GM18907 (cell line): ENCODE results near the gene DEF6.
"Not testable (repeated sequence)": the region's sequence is repeated elsewhere in the genome, so short reads cannot be mapped to it uniquely, and the experiment has no call there.

Experiments used
- ATAC-seq: cut with Tn5 transposase; IDR thresholded peaks from one replicate; pipeline ENCODE4 v1.9.1; 2021; ENCODE audit warnings: mild to moderate bottlenecking, moderate library complexity; ENCODE audit not compliant: unreplicated experiment

Gene DEF6

DNA sequence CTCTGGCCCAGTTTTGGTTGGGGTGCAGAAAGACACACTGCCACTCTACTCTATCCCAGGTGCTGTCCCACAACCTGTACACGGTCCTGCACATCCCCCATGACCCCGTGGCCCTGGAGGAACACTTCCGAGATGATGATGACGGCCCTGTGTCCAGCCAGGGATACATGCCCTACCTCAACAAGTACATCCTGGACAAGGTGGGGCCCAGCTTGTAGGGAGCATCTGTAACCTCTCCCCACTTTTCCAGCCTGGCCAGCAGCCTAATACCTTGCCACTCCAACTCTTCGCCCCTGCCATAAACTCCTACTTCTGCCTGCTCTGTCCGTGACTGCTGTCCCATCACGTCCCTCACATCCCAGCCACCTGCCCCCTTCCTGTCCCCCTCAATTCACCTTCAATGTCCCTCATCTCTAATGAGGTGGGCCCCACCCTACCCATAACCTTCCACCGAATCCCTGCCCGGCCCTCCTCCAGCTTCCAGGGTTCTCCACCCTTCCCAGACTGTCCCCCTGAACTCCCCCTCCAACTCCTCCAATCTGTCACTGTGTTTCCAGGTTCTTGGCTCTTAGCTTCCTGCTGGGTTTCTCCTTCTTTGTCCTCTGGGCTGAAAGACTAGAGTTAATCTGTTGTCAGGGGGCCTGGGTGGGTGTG lies 12.1 kb downstream of the DEF6 start:
- ATAC-seq, result no peak

DNA sequence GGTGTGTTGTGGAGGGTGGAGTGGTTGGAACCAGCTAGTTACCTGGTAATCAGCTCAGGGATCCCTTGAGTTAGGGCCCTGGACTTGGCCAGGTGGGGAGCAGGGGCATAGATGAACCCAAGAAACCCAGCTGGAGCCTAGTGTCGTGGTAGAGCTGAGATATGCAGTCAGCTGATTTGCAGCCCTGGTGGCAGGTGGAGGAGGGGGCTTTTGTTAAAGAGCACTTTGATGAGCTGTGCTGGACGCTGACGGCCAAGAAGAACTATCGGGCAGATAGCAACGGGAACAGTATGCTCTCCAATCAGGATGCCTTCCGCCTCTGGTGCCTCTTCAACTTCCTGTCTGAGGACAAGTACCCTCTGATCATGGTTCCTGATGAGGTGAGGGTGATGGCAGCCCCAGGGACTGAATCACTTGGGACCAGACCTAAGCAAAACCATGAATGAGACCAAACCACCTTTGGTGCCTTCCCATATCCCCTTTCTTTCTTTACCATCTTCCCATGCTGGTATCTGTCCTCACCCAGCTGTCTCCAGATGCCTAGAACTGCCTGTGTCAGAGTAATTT lies 12.7 kb downstream of the DEF6 start:
- ATAC-seq, result no peak

DNA sequence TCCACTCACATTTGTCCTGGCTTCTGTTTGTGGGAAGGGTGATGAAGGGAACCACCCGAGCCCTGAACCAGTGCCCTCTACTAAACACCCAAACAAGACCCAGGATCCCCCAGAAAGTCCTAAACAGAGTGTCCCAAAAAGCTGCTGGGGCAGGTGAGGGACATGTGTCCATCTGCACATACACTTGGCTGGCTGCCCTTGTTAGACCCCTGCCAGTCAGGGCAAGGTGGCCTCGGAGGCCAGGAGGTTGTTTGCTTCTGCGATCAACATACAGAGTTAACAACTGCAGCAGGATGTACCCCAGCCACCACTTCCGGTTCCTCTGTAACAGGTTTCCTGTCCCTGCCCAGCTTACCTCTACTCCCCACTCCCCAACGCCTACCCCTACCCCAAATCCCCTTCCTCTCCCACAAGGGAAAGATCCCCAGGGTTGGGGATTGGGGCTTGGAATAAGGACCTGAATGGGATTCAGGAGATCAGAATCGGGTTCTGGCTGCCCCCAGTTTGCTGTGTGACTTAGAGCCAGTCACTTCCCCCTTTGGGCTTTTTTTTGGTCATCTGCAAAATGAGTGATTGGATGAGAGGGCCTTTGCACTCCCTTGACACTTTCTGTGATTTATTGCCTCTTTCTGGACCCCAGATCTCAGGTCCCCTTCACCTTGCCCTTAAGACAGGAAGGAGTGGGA lies 13.9 kb downstream of the DEF6 start:
- no peak for ATAC-seq

DNA sequence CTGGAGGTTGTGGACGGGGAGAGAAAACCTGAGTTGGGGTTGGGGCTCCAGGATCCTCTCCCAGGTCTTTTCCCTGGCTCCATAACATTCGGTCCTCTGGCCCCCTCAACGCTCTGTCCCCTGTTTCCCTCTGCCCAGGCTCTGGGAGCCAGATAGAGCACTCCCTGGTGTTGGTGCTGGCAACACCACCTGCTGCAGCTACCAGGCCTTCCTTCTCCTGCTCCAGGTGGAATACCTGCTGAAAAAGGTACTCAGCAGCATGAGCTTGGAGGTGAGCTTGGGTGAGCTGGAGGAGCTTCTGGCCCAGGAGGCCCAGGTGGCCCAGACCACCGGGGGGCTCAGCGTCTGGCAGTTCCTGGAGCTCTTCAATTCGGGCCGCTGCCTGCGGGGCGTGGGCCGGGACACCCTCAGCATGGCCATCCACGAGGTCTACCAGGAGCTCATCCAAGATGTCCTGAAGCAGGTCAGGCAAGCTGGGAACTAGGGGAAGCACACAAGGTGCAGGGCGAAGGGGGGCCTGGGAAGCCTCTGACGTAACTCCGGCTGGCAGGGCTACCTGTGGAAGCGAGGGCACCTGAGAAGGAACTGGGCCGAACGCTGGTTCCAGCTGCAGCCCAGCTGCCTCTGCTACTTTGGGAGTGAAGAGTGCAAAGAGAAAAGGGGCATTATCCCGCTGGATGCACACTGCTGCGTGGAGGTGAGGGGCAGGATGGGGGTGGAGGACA lies 14.6 kb downstream of the DEF6 start:
- ATAC-seq, result no peak

DNA sequence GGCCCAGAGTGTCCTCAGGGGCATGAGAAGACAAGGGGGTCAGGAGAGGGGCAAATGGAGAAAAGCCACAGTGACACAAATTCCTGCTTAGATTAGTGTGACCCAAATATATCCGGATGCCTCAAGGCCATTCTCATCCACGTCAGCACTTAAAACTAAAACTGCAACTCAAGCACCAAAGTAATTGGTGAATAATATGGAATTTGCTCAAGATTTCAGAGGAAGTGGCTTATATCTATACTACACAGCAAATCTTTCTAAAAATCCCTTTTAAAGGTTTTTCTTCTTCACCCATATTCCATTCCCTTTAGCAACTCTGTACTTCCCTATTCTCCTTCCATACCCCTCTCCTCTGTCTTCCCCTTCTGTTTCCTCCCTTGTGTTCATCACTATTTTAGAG lies 15.2 kb downstream of the DEF6 start:
- ATAC-seq, result no peak

DNA sequence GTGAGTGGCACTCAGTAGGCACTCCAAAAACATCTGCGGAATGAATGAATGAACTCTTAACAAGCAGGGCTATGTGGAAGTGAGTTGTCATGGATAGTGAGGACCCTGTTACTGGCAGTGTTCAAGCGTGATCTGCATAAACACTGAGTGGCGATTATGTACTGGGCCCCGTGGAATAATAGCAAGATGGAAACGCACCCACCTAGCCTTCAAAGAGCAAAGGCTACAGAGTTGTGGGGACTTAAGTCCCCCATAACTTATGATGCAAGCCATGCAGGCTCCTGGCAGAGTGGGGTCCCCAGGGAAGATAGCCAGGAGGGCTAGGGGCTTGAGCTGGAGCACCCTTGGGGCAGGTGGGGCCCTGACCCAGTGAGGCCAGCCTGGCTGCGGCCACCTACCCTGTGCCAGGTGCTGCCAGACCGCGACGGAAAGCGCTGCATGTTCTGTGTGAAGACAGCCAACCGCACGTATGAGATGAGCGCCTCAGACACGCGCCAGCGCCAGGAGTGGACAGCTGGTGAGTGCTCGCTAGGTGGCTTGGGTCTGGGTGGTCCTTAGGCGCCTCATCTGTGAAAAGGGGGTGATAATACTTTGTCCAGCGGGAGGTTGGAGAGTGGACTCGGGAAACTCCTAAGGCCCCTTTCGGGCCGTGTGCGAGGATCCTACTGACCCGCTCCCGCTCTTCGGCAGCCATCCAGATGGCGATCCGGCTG lies 20.0 kb downstream of the DEF6 start:
- ATAC-seq, result no peak

DNA sequence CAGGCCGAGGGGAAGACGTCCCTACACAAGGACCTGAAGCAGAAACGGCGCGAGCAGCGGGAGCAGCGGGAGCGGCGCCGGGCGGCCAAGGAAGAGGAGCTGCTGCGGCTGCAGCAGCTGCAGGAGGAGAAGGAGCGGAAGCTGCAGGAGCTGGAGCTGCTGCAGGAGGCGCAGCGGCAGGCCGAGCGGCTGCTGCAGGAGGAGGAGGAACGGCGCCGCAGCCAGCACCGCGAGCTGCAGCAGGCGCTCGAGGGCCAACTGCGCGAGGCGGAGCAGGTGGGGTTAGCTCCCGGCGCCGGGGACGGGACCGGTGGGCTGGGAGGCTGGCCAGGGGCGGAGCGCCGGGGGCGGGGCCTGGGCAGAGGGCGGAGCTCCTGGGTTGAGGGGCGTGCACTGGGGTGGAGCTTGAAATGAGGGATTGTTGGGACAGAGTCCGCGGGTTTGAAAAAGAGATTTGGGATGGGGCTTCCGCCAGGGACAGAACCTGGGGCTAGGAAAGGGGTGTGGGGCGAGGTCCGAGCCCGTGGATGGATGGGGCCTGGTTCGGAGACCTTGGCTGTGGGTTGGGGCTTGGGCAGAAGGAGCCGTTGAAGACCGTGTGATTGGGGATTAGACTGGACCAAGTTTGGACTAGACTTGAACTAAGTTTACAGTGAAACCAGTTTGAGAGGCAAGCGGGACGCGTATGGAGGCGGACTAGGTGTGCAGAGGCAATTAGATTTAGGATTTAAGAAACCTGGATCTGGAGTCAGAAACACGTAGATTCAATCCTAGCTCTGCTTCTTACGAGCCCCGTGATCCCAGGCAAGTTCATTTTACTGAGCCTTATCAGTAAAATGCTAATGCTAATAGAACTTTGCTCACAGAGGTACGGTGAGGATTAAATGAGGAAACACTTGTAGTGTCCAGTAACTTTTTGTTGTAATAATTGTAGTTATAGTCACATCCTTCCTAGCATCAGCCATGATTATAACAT lies 20.9 kb downstream of the DEF6 start:
- no peak for ATAC-seq

DNA sequence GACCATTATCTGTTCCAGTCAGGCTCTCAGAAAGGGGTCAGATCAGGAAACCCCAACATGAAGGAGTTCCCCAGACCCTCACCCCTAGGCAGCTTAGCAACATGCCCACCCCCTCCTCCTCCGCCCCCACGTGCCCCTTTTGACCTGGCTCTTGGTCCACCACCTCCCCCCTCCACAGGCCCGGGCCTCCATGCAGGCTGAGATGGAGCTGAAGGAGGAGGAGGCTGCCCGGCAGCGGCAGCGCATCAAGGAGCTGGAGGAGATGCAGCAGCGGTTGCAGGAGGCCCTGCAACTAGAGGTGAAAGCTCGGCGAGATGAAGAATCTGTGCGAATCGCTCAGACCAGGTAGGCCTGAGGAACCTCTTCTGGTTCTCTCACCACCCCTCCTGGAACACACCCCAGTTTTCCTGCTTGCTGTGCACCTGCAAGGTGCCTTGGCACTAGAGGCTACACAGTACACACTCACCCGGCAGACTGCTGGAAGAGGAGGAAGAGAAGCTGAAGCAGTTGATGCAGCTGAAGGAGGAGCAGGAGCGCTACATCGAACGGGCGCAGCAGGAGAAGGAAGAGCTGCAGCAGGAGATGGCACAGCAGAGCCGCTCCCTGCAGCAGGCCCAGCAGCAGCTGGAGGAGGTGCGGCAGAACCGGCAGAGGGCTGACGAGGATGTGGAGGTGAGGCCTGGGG lies 21.9 kb downstream of the DEF6 start:
- ATAC-seq, result no peak

DNA sequence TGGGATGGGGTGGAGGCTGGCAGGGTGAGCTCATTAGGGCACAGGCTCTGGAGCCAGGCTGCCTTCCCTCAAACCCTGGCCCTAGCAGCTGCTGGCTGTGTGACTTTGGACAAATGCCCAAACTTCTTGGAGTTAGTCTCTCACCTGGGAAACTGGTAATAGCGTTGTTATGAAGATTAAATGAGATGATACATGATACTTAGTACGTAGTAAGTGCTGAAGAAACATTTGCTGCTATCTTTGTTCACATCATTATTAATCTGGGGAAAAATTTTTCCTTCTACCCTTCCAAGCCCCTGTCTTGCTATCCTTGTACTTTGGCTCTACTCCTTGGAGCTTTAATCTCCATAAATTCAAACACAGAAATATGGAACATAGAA lies 22.4 kb downstream of the DEF6 start:
- no peak for ATAC-seq

DNA sequence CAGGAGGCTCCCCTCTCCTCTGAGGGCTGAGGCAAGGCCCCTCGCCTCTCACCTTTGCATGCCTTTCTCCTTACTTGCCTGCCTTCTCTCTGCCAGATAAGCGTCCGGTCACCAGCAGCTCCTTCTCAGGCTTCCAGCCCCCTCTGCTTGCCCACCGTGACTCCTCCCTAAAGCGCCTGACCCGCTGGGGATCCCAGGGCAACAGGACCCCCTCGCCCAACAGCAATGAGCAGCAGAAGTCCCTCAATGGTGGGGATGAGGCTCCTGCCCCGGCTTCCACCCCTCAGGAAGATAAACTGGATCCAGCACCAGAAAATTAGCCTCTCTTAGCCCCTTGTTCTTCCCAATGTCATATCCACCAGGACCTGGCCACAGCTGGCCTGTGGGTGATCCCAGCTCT lies 23.5 kb downstream of the DEF6 start:
- no peak for ATAC-seq

DNA sequence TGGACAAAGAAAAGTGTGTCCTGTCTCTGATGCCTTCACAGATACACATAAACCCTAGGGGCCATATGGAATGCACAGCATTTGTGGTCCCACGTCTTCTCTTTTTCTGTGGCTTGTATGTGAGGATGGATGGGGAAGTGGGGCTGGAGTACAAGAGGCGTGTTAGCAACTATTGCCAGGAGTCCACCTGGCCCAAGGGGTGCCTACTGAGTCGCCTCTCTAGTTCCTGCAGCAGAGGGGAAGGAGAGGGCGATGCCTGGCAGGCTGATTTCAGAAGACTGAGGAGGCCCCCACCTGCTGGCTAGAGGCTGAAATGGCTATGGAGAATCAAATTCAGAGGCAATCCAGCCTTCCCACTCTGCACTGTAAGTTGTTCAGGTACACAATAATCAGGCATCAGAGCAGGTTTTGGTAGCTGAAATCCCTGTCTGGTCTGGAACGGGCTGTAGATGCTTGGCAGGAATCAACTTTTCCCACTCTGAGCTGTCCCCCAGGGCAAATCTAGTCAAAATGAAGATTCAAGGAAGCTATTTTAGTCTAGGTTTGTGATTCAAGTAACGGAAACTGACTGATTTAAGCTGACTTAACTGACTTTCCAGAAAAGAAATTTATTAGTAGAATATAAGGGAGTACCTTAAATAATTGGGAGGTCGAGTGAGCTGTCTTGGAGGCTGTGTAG lies 29.9 kb downstream of the DEF6 start:
- peak; percentile 59 for ATAC-seq

DNA sequence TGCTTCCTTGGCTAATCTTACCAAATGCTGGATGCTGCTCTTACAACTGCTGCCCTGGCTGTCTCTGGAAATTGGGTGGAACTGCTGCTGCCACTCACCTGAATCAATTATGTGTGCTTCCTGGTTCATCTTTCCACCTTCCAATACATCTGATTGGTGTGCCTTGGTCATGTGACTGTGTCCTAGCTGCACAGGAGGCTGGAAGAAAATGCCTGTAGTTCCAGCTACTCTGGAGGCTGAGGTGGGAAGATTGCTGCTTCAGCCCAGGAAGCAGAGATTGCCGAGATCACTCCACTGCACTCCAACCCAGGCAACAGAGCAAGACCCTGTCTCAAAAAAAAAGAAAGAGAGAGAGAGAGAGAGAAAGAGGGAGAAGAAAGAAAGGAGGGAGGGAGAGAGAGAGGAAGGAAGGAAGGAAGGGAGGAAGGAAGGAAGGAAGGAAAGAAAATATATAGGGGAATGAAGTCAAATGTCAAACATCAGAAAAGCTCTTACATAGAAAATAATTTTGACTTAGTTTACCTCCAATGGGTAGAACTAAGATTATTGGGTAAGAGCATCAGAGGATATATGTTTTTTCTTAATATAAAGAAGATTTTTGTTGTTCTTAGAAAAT lies 30.6 kb downstream of the DEF6 start:
- no peak for ATAC-seq

DNA sequence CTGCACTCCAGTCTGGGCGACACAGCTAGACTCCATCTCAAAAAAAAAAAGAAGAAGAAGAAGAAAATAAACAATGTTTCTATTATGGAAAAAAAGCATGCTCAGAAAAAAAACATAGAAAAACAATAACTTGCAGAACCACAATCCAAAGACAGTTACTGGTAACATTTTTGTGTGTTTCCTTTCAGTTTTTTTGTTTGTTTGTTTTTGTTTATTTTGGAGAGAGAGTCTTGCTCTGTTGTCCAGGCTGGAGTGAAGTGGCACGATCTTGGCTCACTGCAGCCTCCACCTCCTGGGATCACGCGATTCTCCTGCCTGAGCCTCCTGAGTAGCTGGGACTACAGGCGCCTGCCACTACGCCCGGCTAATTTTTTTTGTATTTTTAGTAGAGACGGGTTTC lies 31.3 kb downstream of the DEF6 start:
- ATAC-seq, result not testable (repeated sequence)

DNA sequence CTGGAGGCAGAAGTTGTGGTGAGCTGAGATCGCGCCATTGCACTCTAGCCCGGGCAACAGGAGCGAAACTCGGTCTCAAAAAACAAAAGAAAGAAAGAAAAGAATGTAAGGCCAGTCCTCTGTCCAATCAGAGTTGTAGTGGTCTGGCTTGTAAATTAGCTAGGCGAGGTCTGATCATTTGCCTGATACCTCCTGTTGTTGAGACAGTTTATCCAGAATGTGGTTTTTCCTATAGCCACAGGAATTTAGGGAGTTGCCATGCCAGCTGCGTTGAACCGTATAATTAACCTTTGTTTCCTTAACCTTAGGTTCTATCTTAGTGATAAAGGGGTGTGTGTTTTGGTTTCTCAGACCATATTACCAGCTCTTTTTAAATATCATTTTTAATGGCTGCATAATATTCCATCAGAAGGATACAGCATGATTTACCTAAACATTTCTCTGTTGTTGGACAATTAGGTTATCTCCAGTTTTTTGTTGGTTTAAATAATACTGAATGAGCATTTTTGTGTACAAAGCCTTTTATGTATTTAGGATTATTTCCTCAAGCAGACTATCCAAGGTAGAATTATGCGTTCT lies 33.0 kb downstream of the DEF6 start:
- ATAC-seq, result no peak

DNA sequence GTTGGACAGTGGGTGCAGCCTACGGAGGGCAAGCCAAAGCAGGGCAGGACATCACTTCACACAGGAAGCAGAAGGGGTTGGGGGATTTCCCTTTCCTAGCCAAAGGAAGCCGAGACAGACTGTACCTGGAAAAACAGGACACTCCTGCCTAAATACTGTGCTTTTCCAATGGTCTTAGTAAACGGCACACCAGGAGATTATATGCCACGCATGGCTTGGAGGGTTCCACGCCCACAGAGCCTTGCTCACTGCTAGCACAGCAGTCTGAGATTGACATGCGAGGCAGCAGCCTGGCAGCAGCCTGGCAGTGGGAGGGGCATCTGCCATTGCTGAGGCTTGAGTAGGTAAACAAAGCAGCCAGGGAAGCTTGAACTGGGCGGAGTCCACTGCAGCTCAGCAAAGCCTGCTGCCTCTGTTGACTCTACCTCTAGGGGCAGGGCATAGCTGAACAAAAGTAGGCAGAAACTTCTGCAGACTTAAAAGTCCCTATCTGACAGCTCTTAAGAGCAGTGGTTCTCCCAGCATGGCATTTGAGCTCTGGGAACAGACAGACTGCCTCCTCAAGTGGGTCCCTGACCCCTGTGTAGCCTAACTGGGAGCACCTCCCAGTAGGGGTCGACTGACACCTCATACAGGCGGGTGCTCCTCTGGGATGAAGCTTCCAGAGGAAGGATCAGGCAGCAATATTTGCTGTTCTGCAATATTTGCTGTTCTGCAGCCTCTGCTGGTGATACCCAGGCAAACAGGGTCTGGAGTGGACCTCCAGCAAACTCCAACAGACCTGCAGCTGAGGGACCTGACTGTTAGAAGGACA lies 34.7 kb downstream of the DEF6 start:
- ATAC-seq, result not testable (repeated sequence)

DNA sequence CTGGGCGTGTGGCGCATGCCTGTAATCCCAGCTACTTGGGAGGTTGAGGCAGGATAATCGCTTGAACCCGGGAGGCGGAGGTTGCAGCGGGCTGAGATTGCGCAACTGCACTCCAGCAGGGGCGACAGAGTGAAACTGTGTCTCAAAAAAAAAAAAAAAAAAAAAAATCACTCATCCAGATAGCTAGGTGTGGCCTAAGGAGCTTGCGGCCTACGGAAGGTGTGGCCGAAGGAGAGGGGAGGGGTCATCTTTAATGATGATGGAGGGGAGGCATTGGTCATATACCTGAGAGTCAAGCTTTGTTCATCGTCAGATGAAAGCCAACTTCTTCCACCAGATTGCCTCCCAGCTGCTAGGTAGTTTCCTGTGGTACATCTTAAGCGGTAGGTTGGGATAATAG lies 43.9 kb downstream of the DEF6 start:
- no peak for ATAC-seq
